Retinal pigment epithelial cell (primary cell): ENCODE results near the gene LHB.

Experiments used
- DNase-seq: peaks from one replicate; pipeline ENCODE4 v3.0.0-alpha.2; 2010; ENCODE audit warnings: low read depth
- H3K4me3 ChIP-seq: 2 replicates; pipeline ENCODE4 v1.5.1; 2011; ENCODE audit warnings: mild to moderate bottlenecking, low read length, control low read depth, moderate library complexity
- TF ChIP-seq, protein P1 (sequence below): conservative IDR thresholded peaks from 2 replicates; pipeline ENCODE4 v1.5.1; 2011; ENCODE audit warnings: low read depth, low read length, control low read depth, inconsistent platforms

LHB gene

DNA sequence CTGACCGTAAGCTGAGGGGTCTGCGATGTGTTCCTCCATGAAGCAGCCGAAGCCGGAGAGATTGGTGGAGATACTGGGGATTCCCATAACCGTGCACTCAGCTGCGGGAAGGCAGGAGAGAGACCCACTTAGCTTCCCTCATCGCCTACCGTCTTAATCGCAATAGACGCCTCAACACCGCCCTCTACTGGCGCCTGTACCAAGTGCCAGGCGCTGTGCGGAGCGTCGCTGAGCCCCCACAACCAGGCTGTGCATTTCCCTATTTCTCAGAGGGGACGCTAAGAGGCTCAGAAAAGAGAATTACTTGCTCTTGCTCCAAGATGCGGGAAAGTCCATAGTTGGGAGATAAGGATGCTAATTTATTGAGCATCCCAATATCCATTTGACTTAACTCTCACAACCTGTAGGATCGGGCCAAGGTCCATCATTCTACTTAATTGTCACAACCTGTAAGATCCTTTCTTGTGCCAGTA is 45.9 kb downstream of the LHB start:
- DNase-seq, result no peak
- no peak overlapping the region for H3K4me3 ChIP-seq
- TF ChIP-seq, protein P1, sequence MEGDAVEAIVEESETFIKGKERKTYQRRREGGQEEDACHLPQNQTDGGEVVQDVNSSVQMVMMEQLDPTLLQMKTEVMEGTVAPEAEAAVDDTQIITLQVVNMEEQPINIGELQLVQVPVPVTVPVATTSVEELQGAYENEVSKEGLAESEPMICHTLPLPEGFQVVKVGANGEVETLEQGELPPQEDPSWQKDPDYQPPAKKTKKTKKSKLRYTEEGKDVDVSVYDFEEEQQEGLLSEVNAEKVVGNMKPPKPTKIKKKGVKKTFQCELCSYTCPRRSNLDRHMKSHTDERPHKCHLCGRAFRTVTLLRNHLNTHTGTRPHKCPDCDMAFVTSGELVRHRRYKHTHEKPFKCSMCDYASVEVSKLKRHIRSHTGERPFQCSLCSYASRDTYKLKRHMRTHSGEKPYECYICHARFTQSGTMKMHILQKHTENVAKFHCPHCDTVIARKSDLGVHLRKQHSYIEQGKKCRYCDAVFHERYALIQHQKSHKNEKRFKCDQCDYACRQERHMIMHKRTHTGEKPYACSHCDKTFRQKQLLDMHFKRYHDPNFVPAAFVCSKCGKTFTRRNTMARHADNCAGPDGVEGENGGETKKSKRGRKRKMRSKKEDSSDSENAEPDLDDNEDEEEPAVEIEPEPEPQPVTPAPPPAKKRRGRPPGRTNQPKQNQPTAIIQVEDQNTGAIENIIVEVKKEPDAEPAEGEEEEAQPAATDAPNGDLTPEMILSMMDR, result peak; percentile 92

DNA sequence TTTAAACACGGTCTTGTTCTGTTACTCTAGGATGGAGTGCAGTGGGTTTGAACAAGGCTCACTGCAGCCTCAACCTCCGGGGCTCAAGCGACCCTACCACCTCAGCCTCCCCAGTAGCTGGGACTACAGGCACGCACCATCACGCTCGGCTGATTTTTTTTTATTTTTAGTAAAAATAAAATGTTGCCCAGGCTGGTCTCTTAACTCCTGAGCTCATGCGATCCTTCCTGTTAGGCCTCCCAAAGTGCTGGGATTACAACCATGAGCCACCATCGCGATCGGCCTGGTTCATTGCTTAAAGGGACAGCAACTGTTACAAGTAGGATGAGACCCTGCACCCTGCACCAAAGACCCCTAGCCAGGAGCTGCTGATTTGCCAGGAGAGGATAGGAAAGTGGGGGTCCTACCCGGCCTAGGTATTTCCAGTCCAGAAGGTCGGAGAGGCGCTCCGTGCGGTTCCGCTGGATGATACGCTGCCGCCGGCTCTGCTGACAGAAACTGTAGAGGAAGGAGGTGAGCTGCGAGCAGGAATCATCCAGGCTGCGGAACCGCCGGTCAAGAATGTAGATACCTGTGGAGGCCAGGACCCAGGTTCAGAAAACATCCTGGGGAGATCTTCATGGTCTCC is 46.6 kb downstream of the LHB start:
- TF ChIP-seq, protein P1, result no peak
- DNase-seq, result no peak
- no peak overlapping the region for H3K4me3 ChIP-seq

DNA sequence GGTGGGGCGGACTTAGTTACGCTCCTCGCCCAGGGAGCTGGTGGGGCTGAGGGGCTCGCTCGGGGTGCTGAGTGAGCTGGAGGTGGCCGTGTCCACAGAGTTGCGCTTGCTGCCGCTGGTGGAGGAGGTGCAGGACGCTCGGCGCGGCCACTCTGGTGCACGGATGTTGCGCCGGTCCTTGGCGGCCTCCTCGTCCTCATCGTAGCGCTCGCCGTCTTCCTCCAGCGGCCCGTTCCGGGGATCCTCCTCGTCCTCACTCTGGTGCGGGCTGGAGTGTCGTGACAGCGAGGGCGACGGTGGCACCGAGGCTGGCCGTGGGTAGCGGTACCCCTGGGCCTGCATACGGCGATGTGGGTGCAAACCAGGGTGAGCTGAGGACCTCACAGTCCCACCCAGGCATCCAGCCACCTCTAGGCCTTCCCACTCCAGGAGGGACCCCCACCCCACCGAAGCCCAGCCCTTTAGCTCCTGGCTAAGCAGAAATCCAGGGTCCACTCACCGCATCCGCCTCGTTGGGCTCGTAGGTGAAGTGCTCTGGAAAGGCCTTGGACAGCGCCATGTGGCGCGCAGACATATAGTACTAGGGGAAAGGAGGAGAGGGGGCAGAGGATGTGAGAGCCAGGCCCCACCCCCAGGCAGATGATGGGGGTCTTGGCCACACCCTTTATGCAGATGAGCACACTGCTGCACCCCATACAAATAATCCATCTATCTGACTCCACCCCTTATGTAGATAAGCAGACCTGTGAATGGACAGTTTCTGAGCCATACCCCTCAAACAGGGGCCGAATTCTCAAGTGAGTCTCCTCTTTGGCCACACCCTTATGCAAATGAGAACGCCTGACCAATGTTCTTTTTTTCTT is 47.4 kb downstream of the LHB start:
- no peak for DNase-seq
- TF ChIP-seq, protein P1, result no peak
- no peak overlapping the region for H3K4me3 ChIP-seq

DNA sequence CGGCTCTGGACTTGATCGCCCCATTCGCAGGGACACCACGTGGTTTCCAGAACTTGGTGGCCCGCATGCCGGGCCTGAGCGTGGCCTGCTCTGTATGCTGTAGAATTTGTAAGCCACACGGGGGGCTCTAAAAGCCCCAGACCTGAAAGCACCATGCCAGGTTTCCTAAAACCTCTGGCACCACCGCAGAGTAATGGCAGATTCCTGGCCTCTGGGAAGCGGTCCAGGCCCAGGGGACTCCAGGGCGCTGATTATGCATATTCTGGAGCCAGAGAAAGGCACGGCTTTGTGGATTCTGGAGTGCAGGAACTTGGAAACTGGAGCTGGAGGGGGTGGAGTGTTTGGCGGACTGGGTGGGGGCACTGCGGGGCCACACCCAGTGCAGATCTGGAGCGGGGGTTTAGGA is 48.1 kb downstream of the LHB start:
- no peak overlapping the region for H3K4me3 ChIP-seq
- TF ChIP-seq, protein P1, result no peak
- DNase-seq, result no peak

DNA sequence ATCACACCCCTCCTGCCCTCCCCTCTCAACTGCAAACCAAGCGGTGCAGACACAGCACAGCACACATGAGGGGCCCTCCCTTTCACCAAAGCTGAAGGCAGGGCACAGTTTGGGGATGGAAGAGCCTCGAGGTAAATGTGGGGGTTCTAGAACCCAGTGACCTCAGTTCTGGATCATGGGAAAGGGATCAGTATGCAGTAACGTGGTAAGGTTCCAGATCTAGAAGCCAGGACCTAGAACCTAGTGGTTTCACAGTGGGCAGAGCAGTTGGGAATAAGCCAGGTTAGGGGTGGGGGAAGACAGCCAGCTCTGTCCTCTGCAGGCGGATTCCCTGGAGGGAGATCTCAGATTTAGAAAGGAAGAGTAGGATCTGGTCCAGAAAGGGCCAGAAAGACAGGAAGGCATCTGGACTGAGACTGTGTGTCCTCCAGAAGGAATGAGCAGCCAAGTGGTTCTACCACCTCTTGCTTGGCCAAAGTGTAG is 48.7 kb downstream of the LHB start:
- H3K4me3 ChIP-seq, result no peak overlapping the region
- TF ChIP-seq, protein P1, result no peak
- no peak for DNase-seq

DNA sequence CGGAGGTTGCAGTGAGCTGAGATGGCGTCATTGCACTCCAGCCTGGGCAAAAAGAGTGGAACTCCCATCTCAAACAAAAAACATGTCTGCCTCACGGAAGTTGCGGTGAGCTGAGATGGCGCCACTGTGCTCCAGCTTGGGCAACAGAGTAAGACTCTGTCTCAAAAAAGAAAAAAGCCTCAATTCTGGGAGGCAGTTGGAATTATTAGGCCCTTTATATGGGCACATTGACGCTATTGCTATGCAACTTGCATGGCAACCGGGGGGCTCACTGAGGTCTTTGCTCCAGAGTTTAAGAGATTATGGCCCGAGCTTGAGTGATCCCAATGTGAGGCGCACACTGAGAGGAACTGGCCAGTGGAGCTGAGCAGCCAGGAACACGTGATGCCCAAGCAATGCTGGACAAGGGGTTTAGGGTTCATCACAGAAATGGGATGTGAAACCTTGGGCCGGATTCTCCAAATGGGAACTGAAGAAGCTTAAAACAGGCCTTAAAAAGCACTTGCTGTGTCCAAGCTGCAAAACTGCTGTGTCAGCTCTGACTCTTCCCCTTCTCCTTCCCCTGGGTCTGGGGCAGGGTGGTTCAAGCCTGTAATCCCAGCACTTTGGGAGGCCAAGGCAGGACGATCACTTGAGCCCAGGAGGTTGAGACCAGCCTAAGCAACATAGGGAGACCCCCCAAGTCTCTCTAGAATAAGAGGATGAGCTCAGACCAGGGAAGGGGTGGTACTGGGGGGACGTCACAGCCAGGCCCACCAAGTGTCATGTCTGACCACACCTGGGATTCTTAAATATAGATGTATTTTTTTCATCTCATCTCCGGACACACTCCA is 49.3 kb downstream of the LHB start:
- H3K4me3 ChIP-seq, result no peak overlapping the region
- TF ChIP-seq, protein P1, result no peak
- DNase-seq, result no peak
